GM23338 (cell line): Measurements from ENCODE around the gene PPP6R3. TPM values are rescaled to one million over a fixed set of nuclear protein-coding genes. Genes with fewer than 3 reads are reported as not detected.

Experiments used
- ATAC-seq: fragments of 200-7000 bp; cut with Tn5 transposase; 3 replicates; pipeline ENCODE4 v1.9.1; 2020
- DNase-seq: peaks from one replicate; pipeline ENCODE4 v3.0.0-alpha.2; 2015; ENCODE audit warnings: low spot score
- H2AFZ ChIP-seq: fragments of 200-600 bp; sonication (generic); 2 replicates; pipeline ENCODE4 v1.8.0; 2016; ENCODE audit warnings: antibody characterized with exemption, mild to moderate bottlenecking, moderate library complexity
- H3F3A ChIP-seq: fragments of 200-600 bp; sonication (generic); replicated peaks from 2 replicates; pipeline ENCODE4 v1.8.0; 2017; ENCODE audit warnings: antibody characterized with exemption, mixed run types, low read depth
- H3K27ac ChIP-seq: fragments of 200-600 bp; sonication (generic); 2 replicates; pipeline ENCODE4 v1.6.1; 2016; ENCODE audit warnings: low read depth
- H3K27me3 ChIP-seq: fragments of 200-600 bp; sonication (generic); 2 replicates; pipeline ENCODE4 v1.8.0; 2016; ENCODE audit warnings: mild to moderate bottlenecking, mixed run types, moderate library complexity; ENCODE audit not compliant: insufficient read depth
- H3K36me3 ChIP-seq: fragments of 200-600 bp; sonication (generic); 2 replicates; pipeline ENCODE4 v1.8.0; 2016; ENCODE audit warnings: mild to moderate bottlenecking; ENCODE audit not compliant: insufficient read depth
- H3K4me1 ChIP-seq: fragments of 200-600 bp; sonication (generic); 2 replicates; pipeline ENCODE4 v1.8.0; 2016; ENCODE audit warnings: mild to moderate bottlenecking, moderate library complexity; ENCODE audit not compliant: insufficient read depth
- H3K4me2 ChIP-seq: fragments of 200-600 bp; sonication (generic); 2 replicates; pipeline ENCODE4 v1.7.1; 2017; ENCODE audit warnings: mixed run types
- H3K4me3 ChIP-seq: fragments of 200-600 bp; sonication (generic); 2 replicates; pipeline ENCODE4 v1.6.1; 2016; ENCODE audit warnings: mixed run types
- H3K79me2 ChIP-seq: fragments of 200-600 bp; sonication (generic); replicated peaks from 2 replicates; pipeline ENCODE4 v1.8.0; 2017; ENCODE audit warnings: mild to moderate bottlenecking; ENCODE audit not compliant: insufficient read depth
- H3K9me2 ChIP-seq: fragments of 200-600 bp; sonication (generic); 2 replicates; pipeline ENCODE4 v1.8.0; 2017; ENCODE audit not compliant: insufficient read depth
- H4K20me1 ChIP-seq: fragments of 200-600 bp; sonication (generic); replicated peaks from 2 replicates; pipeline ENCODE4 v1.8.0; 2017; ENCODE audit warnings: mild to moderate bottlenecking; ENCODE audit not compliant: insufficient read depth
- H3K27ac Mint-ChIP-seq: 2 replicates; pipeline ENCODE4 v1.8.0; 2020; ENCODE audit warnings: inconsistent platforms, mild to moderate bottlenecking, moderate library complexity, mixed read lengths
- H3K27me3 Mint-ChIP-seq: 3 replicates; pipeline ENCODE4 v1.8.0; 2022; ENCODE audit warnings: low read depth, mild to moderate bottlenecking, moderate library complexity, mixed read lengths, inconsistent platforms; ENCODE audit not compliant: insufficient read depth, poor library complexity
- H3K36me3 Mint-ChIP-seq: 3 replicates; pipeline ENCODE4 v1.8.0; 2021; ENCODE audit warnings: low read depth, mild to moderate bottlenecking, inconsistent platforms, moderate library complexity, mixed read lengths
- H3K4me1 Mint-ChIP-seq: 3 replicates; pipeline ENCODE4 v1.8.0; 2020; ENCODE audit warnings: mild to moderate bottlenecking, inconsistent platforms, mixed read lengths
- H3K4me3 Mint-ChIP-seq: 3 replicates; pipeline ENCODE4 v1.8.0; 2021; ENCODE audit warnings: moderate library complexity, mild to moderate bottlenecking, inconsistent platforms, mixed read lengths
- H3K9me3 Mint-ChIP-seq: 3 replicates; pipeline ENCODE4 v1.8.0; 2020; ENCODE audit warnings: moderate library complexity, mild to moderate bottlenecking, inconsistent platforms, mixed read lengths
- CREB1 ChIP-seq: fragments of 250-450 bp; sonication (Bioruptor Pico); IDR thresholded peaks from 2 replicates; pipeline ENCODE4 v1.5.0; 2020; ENCODE audit warnings: low read depth, mild to moderate bottlenecking, moderate library complexity
- CTCF ChIP-seq, 2 experiments: fragments of 200-600 bp in 1 of 2; sonication (generic) in 1 of 2; conservative IDR thresholded peaks; 2 replicates each; pipeline versions ENCODE4 v1.5.1 to v1.6.1; 2016 to 2017; ENCODE audit warnings: antibody characterized with exemption in 2 of 2, low read depth in 2 of 2, mild to moderate bottlenecking in 2 of 2, moderate library complexity in 1 of 2
- ETS1 ChIP-seq: IDR thresholded peaks from 2 replicates; pipeline ENCODE4 v1.6.1; 2016; ENCODE audit warnings: antibody characterized with exemption
- EZH2 ChIP-seq: fragments of 200-600 bp; sonication (generic); IDR thresholded peaks from one replicate; pipeline ENCODE4 v1.8.0; 2017; ENCODE audit warnings: antibody characterized with exemption, mild to moderate bottlenecking, low read depth; ENCODE audit not compliant: unreplicated experiment
- EZH2phosphoT487 ChIP-seq: fragments of 200-600 bp; sonication (generic); IDR thresholded peaks from one replicate; pipeline ENCODE4 v1.8.1; 2018; ENCODE audit warnings: antibody characterized with exemption; ENCODE audit not compliant: unreplicated experiment
- JUNB ChIP-seq: IDR thresholded peaks from one replicate; pipeline ENCODE4 v1.6.1; 2016; ENCODE audit warnings: antibody characterized with exemption; ENCODE audit not compliant: unreplicated experiment
- NANOG ChIP-seq: IDR thresholded peaks from 2 replicates; pipeline ENCODE4 v1.6.1; 2016; ENCODE audit warnings: antibody characterized with exemption, borderline replicate concordance
- POLR2AphosphoS5 ChIP-seq: IDR thresholded peaks from 2 replicates; pipeline ENCODE4 v1.6.1; 2016; ENCODE audit warnings: antibody characterized with exemption, low read depth
- REST ChIP-seq: IDR thresholded peaks from one replicate; pipeline ENCODE4 v1.6.1; 2018; ENCODE audit warnings: antibody characterized with exemption; ENCODE audit not compliant: unreplicated experiment
- STAT1 ChIP-seq: IDR thresholded peaks from one replicate; pipeline ENCODE4 v1.6.1; 2016; ENCODE audit warnings: antibody characterized with exemption; ENCODE audit not compliant: unreplicated experiment
- ZNF331 ChIP-seq: fragments of 250-450 bp; sonication (Bioruptor Pico); IDR thresholded peaks from 2 replicates; pipeline ENCODE4 v1.5.0; 2020; ENCODE audit warnings: low read depth, mild to moderate bottlenecking, moderate library complexity
- ZNF462 ChIP-seq: fragments of 250-450 bp; sonication (Bioruptor Pico); IDR thresholded peaks from 2 replicates; pipeline ENCODE4 v1.5.0; 2020; ENCODE audit warnings: mild to moderate bottlenecking, moderate library complexity
- polyA plus RNA-seq: library from polyadenylated mRNA; unstranded; fragments of >200 nt; fragmentation: Nextera tagmentation; extraction: Ambion mirVana; gene quantifications from 2 replicates; pipeline ENCODE4 v1.2.1, GENCODE V29; 2016
- total RNA-seq: library from RNA; depleted of rRNA; stranded (reverse); fragments of >200 nt; shearing (Covaris generic); gene quantifications from 2 replicates; pipeline ENCODE4 v1.2.3, GENCODE V29; 2014

The PPP6R3 gene
- total and polyA plus RNA-seq, 2 experiments from 2014 or later, result 170 to 268 TPM

GRCh38 chr11:68467201-68467834 is 6.8 kb downstream of the PPP6R3 start:
- no peak overlapping the region for H3K4me3 ChIP-seq
- peaks cover 5% of the 10 kb centered on the region; the same call in 1 of the 2 replicates for H3F3A ChIP-seq
- H3K4me2 ChIP-seq, result 0 out of 2 replicates have a peak overlapping the region, but pooled peaks have one; percentile 23
- H3K36me3 ChIP-seq, result no peaks in the 10 kb centered on the region; the same call in 1 of the 2 replicates
- Mint-ChIP-seq H3K4me3 (no peak overlapping the region), H3K27me3 (peaks cover 10% of the 10 kb centered on the region), H3K9me3 (no peaks in the 10 kb centered on the region), H3K4me1 (peaks cover 68% of the 10 kb centered on the region), H3K27ac (no peak overlapping the region), H3K36me3 (peaks cover 22% of the 10 kb centered on the region)
- H2AFZ ChIP-seq, result no peak overlapping the region
- no peaks in the 10 kb centered on the region for H3K9me2 ChIP-seq
- no peak for TF ChIP-seq POLR2AphosphoS5
- TF ChIP-seq CREB1 (CRISPR knock-in tag), result no peak
- TF ChIP-seq ZNF331 (CRISPR knock-in tag), result no peak
- TF ChIP-seq EZH2, result no peak
- no peak for TF ChIP-seq ETS1
- TF ChIP-seq REST, result no peak
- no peak for TF ChIP-seq NANOG
- TF ChIP-seq ZNF462, result no peak
- no peak for TF ChIP-seq STAT1
- no peak for TF ChIP-seq JUNB
- no peak for TF ChIP-seq CTCF (conservative IDR thresholded peaks at IDR 0.05; ENCODE audit: low read depth in 2 of 2)
- TF ChIP-seq EZH2phosphoT487, result no peak
- H3K27me3 ChIP-seq, result no peaks in the 10 kb centered on the region
- no peak overlapping the region for H3K27ac ChIP-seq
- DNase-seq (no peak), ATAC-seq (no peak)
- peaks cover 100% of the 10 kb centered on the region for H3K79me2 ChIP-seq
- H3K4me1 ChIP-seq, result peaks cover 56% of the 10 kb centered on the region
- peaks cover 93% of the 10 kb centered on the region for H4K20me1 ChIP-seq
